Transverse colon (tissue), 4 donors: ENCODE results near the gene NENF. TPM values are rescaled to one million over a fixed set of nuclear protein-coding genes. Genes with fewer than 3 reads are reported as not detected.

Experiments
- DNase-seq: peaks from one replicate; pipeline ENCODE4 v3.0.0-alpha.2; 2019
- H3K27ac ChIP-seq, 4 donors: fragments of 200-600 bp; sonication (generic); 2 replicates each; pipeline ENCODE4 v1.5.1; 2016 to 2018; ENCODE audit warnings: inconsistent platforms in 4 of 4
- H3K27me3 ChIP-seq: fragments of 200-600 bp; sonication (generic); 2 replicates; pipeline ENCODE4 v1.5.1; 2017; ENCODE audit warnings: inconsistent platforms
- H3K36me3 ChIP-seq, 4 donors: fragments of 200-600 bp; sonication (generic); 2 replicates each; pipeline ENCODE4 v1.5.1; 2017 to 2019; ENCODE audit warnings: inconsistent platforms in 4 of 4
- H3K4me1 ChIP-seq, 4 donors: fragments of 200-600 bp; sonication (generic); 2 replicates each; pipeline ENCODE4 v1.5.1; 2017 to 2020; ENCODE audit warnings: inconsistent platforms in 4 of 4
- H3K4me3 ChIP-seq, 4 donors: fragments of 200-600 bp; sonication (generic); 1 replicate in 1 of 4; 2 replicates in 3 of 4; pipeline versions ENCODE4 v1.5.1 to v1.6.1; 2017 to 2019; ENCODE audit warnings: inconsistent platforms in 4 of 4
- H3K9me3 ChIP-seq, 2 donors: fragments of 200-600 bp; sonication (generic); 2 replicates each; pipeline ENCODE4 v1.5.1; 2017 to 2019; ENCODE audit warnings: inconsistent platforms in 2 of 2
- EP300 ChIP-seq: sonication (generic); formaldehyde crosslinking; IDR thresholded peaks from one replicate; pipeline ENCODE4 v1.6.1; 2017; ENCODE audit warnings: antibody characterized with exemption, low read depth
- POLR2A ChIP-seq: fragments of 450-650 bp; IDR thresholded peaks from one replicate; pipeline ENCODE4 v1.6.1; 2016; ENCODE audit warnings: antibody characterized with exemption, mild to moderate bottlenecking, moderate library complexity
- POLR2AphosphoS5 ChIP-seq, 3 donors: sonication (generic); formaldehyde crosslinking; IDR thresholded peaks; one replicate each; pipeline ENCODE4 v1.6.1; 2016; ENCODE audit warnings: antibody characterized with exemption in 3 of 3
- WGBS, 2 donors: methylation state at CpG; one replicate each; pipeline ENCODE4 v1.1.5; 2018; ENCODE audit warnings: low coverage in 1 of 2; 5-methylcytosine and 5-hydroxymethylcytosine counted together
- in situ Hi-C, 4 donors: fragments of 200-750 bp; cut with MboI; loops; one replicate each; pipeline versions ENCODE4 v1.15.0 to v1.15.1; 2017; ENCODE audit warnings: low sequenced_read_pairs in 3 of 4, low pct_ligation_motif_present in 1 of 4, low pct_unique_long_range_greater_than_20kb in 1 of 4
- intact Hi-C: fragments of 100-400 bp; cut with DNase I; formaldehyde crosslinking; loops from one replicate; pipeline ENCODE4 v1.15.1; 2023; ENCODE audit warnings: low total_unique reads
- total RNA-seq, 4 donors: library from RNA; depleted of rRNA; stranded (reverse); fragments of >200 nt; gene quantifications; one replicate each; pipeline ENCODE4 v1.1.0, GENCODE V29; 2016
- TF ChIP-seq, protein P1 (sequence below), 5 experiments: fragments of 200-600 bp in 3 of 5; fragments of 450-650 bp in 2 of 5; sonication (generic) in 3 of 5; IDR thresholded peaks; 1 replicate in 2 of 5; 2 replicates in 3 of 5; pipeline ENCODE4 v1.5.1; 2016 to 2017; ENCODE audit warnings: antibody characterized with exemption in 5 of 5, inconsistent platforms in 3 of 5, mild to moderate bottlenecking in 2 of 5, moderate library complexity in 1 of 5

Gene NENF
- total RNA-seq, 4 donors from 2014 or later = 24.2 to 91.5 (median 35.7) TPM

DNA sequence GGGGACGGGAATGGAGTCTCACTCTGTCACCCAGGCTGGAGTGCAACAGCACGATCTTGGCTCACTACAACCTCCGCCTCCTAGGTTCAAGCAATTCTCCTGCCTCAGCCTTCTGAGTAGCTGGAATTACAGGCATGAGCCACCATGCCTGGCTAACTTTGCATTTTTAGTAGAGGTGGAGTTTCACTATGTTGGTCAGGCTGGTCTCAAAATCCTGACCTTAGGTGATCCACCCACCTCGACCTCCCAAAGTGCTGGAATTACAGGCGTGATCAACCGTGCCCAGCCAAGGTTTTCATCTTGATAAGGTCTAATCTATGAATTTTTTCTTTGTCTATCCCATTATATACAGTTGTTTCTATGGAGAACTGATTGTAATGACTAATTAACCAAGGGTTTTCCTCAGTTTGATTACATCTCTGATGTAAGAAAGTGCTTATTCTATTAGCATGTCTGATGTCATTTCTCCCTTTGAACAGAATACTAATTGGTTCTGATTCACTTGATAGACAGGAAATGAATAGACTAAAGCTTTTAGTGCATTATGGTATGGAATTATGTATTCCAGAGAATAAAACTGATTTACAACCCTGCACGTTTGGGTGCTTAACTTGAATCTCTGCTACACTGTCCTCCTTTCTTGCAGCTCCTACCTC is 29.9 kb upstream of the NENF start:
- intact Hi-C loops = no loop called here
- no peak for DNase-seq
- Histone ChIP-seq H3K9me3 (no peaks in the 10 kb centered on the region), H3K27ac (no peak overlapping the region), H3K4me1 (no peaks in the 10 kb centered on the region), H3K27me3 (no peaks in the 10 kb centered on the region), H3K36me3 (no peaks in the 10 kb centered on the region), H3K4me3 (no peak overlapping the region)
- WGBS, 2 donors = 71 to 89% methylated on average over 3 to 7 of the region's 7 CpGs
- TF ChIP-seq EP300 = no peak
- no peak for TF ChIP-seq POLR2AphosphoS5 (IDR thresholded peaks at IDR 0.05)
- in situ Hi-C loops = no loop called here

DNA sequence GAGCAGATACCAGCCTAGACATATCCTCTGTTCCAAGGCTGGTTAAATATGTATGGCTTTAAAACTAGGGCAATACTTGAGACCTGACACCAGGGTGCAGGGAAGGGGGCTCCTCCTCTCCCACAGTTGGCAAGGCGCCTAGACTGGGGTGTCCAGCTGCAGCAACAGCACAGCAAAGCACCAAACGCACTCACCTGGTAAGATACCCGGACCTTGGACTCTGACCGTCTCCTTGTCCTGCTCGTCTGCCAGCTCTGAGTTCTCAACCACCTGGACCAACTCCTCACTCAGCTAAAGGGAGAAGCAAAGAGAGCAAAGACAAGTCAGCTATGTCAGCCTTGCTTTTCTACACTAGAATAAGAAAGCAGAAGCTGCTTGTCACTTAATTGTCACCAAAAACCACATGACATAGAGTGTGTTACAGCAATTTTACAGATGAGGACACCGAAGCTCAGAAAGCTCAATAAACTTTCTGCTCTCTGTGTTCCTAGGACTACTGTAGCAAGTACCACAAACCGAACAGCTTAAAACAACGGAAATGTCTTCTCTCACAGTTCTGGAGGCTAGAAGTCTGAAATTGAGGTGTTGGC is 22.4 kb upstream of the NENF start:
- 78 to 80% methylated on average over 1 to 8 of the region's 8 CpGs for WGBS, 2 donors
- in situ Hi-C loops = no loop called here
- DNase-seq = no peak
- TF ChIP-seq POLR2AphosphoS5 (IDR thresholded peaks at IDR 0.05) (no peak), POLR2A (no peak), EP300 (no peak)
- TF ChIP-seq, protein P1, sequence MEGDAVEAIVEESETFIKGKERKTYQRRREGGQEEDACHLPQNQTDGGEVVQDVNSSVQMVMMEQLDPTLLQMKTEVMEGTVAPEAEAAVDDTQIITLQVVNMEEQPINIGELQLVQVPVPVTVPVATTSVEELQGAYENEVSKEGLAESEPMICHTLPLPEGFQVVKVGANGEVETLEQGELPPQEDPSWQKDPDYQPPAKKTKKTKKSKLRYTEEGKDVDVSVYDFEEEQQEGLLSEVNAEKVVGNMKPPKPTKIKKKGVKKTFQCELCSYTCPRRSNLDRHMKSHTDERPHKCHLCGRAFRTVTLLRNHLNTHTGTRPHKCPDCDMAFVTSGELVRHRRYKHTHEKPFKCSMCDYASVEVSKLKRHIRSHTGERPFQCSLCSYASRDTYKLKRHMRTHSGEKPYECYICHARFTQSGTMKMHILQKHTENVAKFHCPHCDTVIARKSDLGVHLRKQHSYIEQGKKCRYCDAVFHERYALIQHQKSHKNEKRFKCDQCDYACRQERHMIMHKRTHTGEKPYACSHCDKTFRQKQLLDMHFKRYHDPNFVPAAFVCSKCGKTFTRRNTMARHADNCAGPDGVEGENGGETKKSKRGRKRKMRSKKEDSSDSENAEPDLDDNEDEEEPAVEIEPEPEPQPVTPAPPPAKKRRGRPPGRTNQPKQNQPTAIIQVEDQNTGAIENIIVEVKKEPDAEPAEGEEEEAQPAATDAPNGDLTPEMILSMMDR (IDR thresholded peaks at IDR 0.05) = no peak
- peaks cover 0 to 11% (median 8%) of the 10 kb centered on the region in 4 donors for H3K4me1 ChIP-seq
- H3K4me3 ChIP-seq = no peak overlapping the region
- no peaks in the 10 kb centered on the region for H3K27me3 ChIP-seq
- H3K27ac ChIP-seq = no peak overlapping the region
- intact Hi-C loops = no loop called here
- H3K9me3 ChIP-seq = no peaks in the 10 kb centered on the region
- no peaks in the 10 kb centered on the region for H3K36me3 ChIP-seq

DNA sequence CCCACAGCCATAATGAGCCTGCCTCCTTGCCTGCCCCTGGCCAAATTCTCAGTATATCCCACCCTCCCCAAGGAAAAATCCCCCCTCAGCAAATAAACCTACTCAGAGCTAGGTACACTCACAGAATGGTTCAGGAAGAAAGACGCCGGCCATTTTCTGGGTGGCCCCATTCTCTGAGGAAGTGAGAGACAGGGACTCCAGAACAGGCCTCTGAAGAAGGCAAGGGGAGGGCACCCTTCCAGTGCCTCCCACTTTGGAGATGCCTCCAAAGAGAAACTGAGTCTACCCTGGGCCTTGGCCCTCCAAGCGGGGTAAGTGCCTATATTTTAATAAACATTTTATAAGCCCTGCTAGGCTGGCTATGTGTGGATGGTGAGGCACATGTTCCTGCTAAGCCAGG is 20.3 kb upstream of the NENF start:
- in situ Hi-C loops (no loop called here), intact Hi-C loops (no loop called here)
- no peak for TF ChIP-seq EP300
- TF ChIP-seq, protein P1 (IDR thresholded peaks at IDR 0.05) = no peak
- no peak for TF ChIP-seq POLR2A
- no peak for TF ChIP-seq POLR2AphosphoS5 (IDR thresholded peaks at IDR 0.05)
- Histone ChIP-seq H3K4me3 (no peak overlapping the region), H3K9me3 (no peaks in the 10 kb centered on the region), H3K27me3 (no peaks in the 10 kb centered on the region), H3K4me1 (peaks cover 0 to 13% (median 9%) of the 10 kb centered on the region in 4 donors), H3K27ac (no peak overlapping the region), H3K36me3 (no peaks in the 10 kb centered on the region)
- DNase-seq = no peak
- 79% methylated on average over 3 of the region's 3 CpGs; no CpG with 5 or more reads in 1 of the 2 donors for WGBS, 2 donors

DNA sequence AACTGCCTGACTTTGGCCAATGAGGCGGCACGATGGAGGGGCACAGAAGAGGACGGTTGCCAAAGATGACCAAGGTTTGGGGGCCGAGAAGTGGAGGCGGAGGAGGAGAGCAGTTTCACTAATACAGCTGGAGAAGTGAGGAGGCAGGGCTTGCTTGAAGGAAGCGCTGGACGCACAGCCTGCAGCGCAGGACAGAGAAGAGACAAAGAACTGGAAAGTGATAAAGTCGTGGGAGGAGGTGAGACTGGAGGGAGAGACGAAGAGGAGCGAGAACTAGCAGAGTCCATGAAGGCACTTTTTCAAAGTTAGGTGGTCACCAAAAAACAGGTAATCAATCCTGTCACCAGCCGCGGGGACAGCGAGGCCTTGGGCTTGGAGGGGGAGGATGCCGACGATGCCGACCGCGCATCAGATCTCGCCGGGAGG is 18.8 kb upstream of the NENF start:
- no peaks in the 10 kb centered on the region for H3K9me3 ChIP-seq
- no peak for DNase-seq
- H3K27ac ChIP-seq = peak overlapping the region in 3 of 4 donors; percentile 57 to 76 (median 68)
- 0 to 15% methylated on average over 6 to 21 of the region's 21 CpGs for WGBS, 2 donors
- intact Hi-C loops = no loop called here
- no peaks in the 10 kb centered on the region for H3K27me3 ChIP-seq
- H3K4me1 ChIP-seq = peaks cover 0 to 13% (median 9%) of the 10 kb centered on the region in 4 donors
- H3K4me3 ChIP-seq = peak overlapping the region; percentile 73 to 90 (median 82)
- in situ Hi-C loops = no loop called here
- no peak for TF ChIP-seq EP300
- TF ChIP-seq POLR2AphosphoS5 (IDR thresholded peaks at IDR 0.05) = no peak
- TF ChIP-seq, protein P1 (IDR thresholded peaks at IDR 0.05) = no peak
- no peak for TF ChIP-seq POLR2A
- H3K36me3 ChIP-seq = no peaks in the 10 kb centered on the region
